NCI-H524 treated with DMSO at 0.1 percent for 48 hours (cell line): Measurements from ENCODE around the gene GDAP1L1.
"Not testable (repeated sequence)": the region's sequence is repeated elsewhere in the genome, so short reads cannot be mapped to it uniquely, and the experiment has no call there.

Experiments used
- DNase-seq: peaks from one replicate; lab custom pipeline; 2025; lab: John Stamatoyannopoulos, UW

Gene GDAP1L1

GRCh38 chr20:44219791-44220190 is 27.3 kb upstream of the GDAP1L1 start:
- DNase-seq, result no peak

- DNase-seq, result no peak
Measured at GRCh38 chr20:44221368-44221954, 25.6 kb upstream of the GDAP1L1 start.

GRCh38 chr20:44222027-44222426 is 25.1 kb upstream of the GDAP1L1 start:
- DNase-seq, result no peak

GRCh38 chr20:44222633-44223368 is 24.3 kb upstream of the GDAP1L1 start:
- no peak for DNase-seq

- DNase-seq, result no peak
Measured at GRCh38 chr20:44223721-44224120, 23.4 kb upstream of the GDAP1L1 start.

GRCh38 chr20:44224637-44225036 is 22.5 kb upstream of the GDAP1L1 start:
- DNase-seq, result no peak

DNA sequence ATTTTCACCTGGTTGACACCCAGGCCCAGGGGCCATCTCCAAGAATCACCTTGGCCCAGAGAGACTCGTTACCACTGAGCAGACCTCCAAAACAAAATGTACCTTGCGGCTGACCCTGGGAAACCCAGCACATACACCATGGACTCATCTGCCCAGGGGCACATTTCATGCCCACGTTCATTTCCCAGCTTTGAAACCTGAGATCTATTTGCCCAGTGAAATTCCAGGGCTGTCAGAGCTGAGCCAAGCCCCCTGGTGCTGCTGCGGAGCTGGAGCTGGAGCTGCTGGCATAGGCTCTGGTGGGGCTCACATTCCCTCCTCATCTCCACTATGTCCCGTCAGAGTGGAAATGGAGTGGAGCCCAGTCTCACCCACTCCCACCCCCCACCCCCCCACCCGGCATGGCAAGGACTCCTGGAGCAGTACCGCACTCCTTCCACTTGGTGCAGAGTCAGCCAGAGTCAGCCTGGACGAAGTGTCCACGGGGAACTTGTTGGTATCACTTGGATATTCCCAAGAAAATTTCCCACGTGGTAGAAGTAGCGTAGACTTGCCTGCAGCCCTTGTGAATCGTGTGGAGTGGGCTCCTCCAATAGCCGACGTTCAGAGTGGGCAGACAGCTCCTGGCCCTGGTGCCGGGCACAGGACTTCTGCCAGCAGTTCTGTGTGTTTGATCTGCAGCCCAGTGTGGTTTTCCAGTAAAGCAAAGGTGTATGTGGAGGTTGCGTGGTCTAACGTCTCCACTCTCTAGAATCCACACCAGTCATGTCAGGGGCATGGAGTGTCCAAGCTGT is 18.4 kb upstream of the GDAP1L1 start:
- no peak for DNase-seq

GRCh38 chr20:44231193-44231592 is 15.9 kb upstream of the GDAP1L1 start:
- DNase-seq, result no peak

- peak; percentile 62 for DNase-seq
Measured at GRCh38 chr20:44231713-44232468, 15.2 kb upstream of the GDAP1L1 start.

DNA sequence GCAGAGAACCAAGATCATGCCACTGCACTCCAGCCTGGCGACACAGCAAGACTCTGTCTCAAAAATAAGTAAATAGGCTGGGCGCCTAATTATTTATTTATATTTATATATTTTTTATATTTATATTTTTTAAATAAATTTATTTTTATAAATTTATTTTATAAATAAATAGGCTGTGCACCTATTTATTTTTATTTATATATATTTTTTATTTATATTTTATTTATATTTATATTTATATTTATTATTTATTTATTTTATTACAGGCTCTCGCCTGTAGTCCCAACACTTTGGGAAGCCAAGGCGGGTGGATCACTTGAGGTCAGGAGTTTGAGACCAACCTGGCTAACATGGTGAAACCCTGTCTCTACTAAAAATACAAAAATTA is 14.6 kb upstream of the GDAP1L1 start:
- not testable (repeated sequence) for DNase-seq

DNA sequence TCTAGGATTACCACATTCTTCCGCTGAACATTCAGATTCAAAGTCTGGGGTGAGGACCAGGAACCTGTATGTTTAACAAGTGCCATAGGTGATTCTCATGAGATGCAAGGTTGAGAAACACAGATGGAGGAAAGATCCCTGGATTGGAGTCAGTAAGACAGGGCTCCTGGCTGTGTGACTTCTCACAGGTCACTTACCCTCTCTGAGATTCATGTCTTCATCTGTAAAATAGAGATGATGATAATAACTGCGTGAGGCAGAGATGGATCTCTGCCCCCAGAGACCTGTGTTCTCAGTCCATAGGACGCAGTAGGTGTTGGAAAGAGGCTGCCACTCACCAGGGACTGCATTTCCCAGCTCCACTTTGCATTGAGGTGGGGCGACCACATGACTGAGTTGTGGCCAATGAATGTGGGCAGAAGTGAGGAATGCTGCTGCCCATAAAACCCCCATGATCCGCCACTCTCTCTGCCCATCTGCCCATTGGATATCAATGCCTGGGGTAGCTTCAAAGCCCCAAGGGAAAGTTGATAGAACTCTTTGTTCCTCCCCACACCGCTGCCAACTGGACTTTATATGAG is 13.6 kb upstream of the GDAP1L1 start:
- DNase-seq, result no peak

GRCh38 chr20:44234566-44235317 is 12.4 kb upstream of the GDAP1L1 start:
- no peak for DNase-seq

DNA sequence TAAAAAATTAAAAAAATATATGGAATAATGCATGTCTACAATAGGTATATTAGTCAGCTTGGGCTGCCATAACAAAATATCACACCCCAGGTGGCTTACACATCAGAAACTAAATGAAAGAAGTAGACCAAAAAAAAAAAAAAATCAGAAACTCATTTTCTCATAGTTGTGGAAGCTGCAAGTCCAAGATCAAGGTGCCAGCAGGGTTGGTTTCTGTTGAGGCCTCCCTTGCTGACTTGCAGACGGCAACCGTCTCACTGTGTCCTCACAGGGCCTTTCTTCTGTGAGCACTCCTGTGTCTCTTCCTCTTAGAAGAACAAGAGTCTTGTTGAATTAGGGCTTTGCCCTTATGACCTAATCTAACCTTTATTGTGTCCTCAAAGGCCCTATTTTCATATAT is 11.4 kb upstream of the GDAP1L1 start:
- DNase-seq, result no peak

- DNase-seq, result not testable (repeated sequence)
Measured at GRCh38 chr20:44236840-44237239, 10.3 kb upstream of the GDAP1L1 start.

GRCh38 chr20:44241796-44242195 is 5.3 kb upstream of the GDAP1L1 start:
- DNase-seq, result no peak

- DNase-seq, result no peak
Measured at GRCh38 chr20:44245977-44246376, 1.1 kb upstream of the GDAP1L1 start.

- DNase-seq, result no peak
Measured at GRCh38 chr20:44247586-44248409, 690 bp downstream of the GDAP1L1 start.

GRCh38 chr20:44248410-44248759 is 1.3 kb downstream of the GDAP1L1 start:
- DNase-seq, result no peak

GRCh38 chr20:44251284-44251683 is 4.2 kb downstream of the GDAP1L1 start:
- DNase-seq, result no peak

DNA sequence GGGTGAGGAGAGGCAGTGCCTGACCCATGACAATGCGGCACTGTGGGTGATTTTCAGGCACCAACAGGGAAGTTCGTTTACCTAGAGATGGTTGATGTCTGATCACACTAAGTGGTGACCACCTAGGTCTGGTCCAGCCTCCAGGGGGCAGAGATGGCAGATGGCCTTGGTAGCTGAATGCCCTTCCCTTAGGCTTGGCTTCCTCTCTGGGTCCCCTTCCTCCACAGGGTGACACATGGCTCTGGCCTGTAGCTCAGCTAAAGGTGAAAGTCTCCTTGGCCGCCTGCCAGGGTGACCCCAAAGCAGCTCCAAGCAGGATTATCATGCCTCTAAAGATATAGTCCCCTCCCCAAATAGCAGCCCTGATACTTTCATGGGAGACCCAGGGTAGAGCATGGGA is 6.4 kb downstream of the GDAP1L1 start:
- DNase-seq, result no peak
